Stimulated activated CD8-positive, alpha-beta memory T cell treated with anti-CD3 and anti-CD28 coated beads, Interleukin-4, amount 100 ng/mL, for 48 hours (primary cell): ENCODE data around the gene FOXM1.
"Not testable (repeated sequence)": the region's sequence is repeated elsewhere in the genome, so short reads cannot be mapped to it uniquely, and the experiment has no call there.

Source experiments
- DNase-seq: peaks from one replicate; pipeline ENCODE4 v3.0.0-alpha.2; 2020

The FOXM1 gene

GRCh38 chr12:2877953-2878732 lies 1.2 kb upstream of the FOXM1 start:
- no peak for DNase-seq

GRCh38 chr12:2876431-2877046 lies 435 bp downstream of the FOXM1 start:
- peak; percentile 51 for DNase-seq

- not testable (repeated sequence) for DNase-seq
These were observed 7.9 kb downstream of the FOXM1 start for GRCh38 chr12:2868986-2869632.

GRCh38 chr12:2864198-2864597 lies 12.8 kb downstream of the FOXM1 start:
- DNase-seq = no peak

- DNase-seq = not testable (repeated sequence)
These were observed 13.6 kb downstream of the FOXM1 start for GRCh38 chr12:2863402-2863801.

- no peak for DNase-seq
These were observed 14.1 kb downstream of the FOXM1 start for GRCh38 chr12:2862876-2863275.

GRCh38 chr12:2860170-2860569 lies 16.8 kb downstream of the FOXM1 start:
- no peak for DNase-seq

GRCh38 chr12:2858944-2859421 lies 18.0 kb downstream of the FOXM1 start:
- no peak for DNase-seq

- no peak for DNase-seq
These were observed 18.6 kb downstream of the FOXM1 start for GRCh38 chr12:2858334-2858733.

- DNase-seq = no peak
These were observed 19.4 kb downstream of the FOXM1 start for GRCh38 chr12:2857576-2857975.

- DNase-seq = no peak
These were observed 19.9 kb downstream of the FOXM1 start, which contains the start of gene TEX52 for GRCh38 chr12:2857021-2857431. TEX52 (minus strand) TSS chr12:2857039; CDS start chr12:2857026, 13 bp downstream.

- DNase-seq = no peak
These were observed 20.9 kb downstream of the FOXM1 start for GRCh38 chr12:2856051-2856450.

- DNase-seq = no peak
These were observed 21.4 kb downstream of the FOXM1 start for GRCh38 chr12:2855546-2855945.

GRCh38 chr12:2854669-2855453 lies 22.1 kb downstream of the FOXM1 start:
- no peak for DNase-seq

GRCh38 chr12:2853626-2854025 lies 23.3 kb downstream of the FOXM1 start:
- DNase-seq = peak; percentile 76

- no peak for DNase-seq
These were observed 25.0 kb downstream of the FOXM1 start for GRCh38 chr12:2851931-2852330.

GRCh38 chr12:2845280-2845679 lies 31.7 kb downstream of the FOXM1 start:
- DNase-seq = no peak

GRCh38 chr12:2844786-2845185 lies 32.2 kb downstream of the FOXM1 start:
- no peak for DNase-seq

GRCh38 chr12:2842948-2843347 lies 34.0 kb downstream of the FOXM1 start:
- DNase-seq = no peak

GRCh38 chr12:2841056-2841650 lies 35.8 kb downstream of the FOXM1 start:
- no peak for DNase-seq

- no peak for DNase-seq
These were observed 40.4 kb downstream of the FOXM1 start for GRCh38 chr12:2836574-2836973.

GRCh38 chr12:2835691-2836403 lies 41.1 kb downstream of the FOXM1 start:
- no peak for DNase-seq
